CD4-positive, alpha-beta T cell treated with Interferon gamma for 1 hour (primary cell): ENCODE data around the gene TP53AIP1.

Source experiments
- DNase-seq: peaks from one replicate; pipeline ENCODE4 v3.0.0-alpha.2; 2020

TP53AIP1 gene

GRCh38 chr11:128904656-128905344 is 37.9 kb downstream of the TP53AIP1 start:
- peak; percentile 30 for DNase-seq

GRCh38 chr11:128904303-128904655 is 38.4 kb downstream of the TP53AIP1 start:
- DNase-seq = no peak

- no peak for DNase-seq
Observed at GRCh38 chr11:128903248-128904061, 39.2 kb downstream of the TP53AIP1 start.

DNA sequence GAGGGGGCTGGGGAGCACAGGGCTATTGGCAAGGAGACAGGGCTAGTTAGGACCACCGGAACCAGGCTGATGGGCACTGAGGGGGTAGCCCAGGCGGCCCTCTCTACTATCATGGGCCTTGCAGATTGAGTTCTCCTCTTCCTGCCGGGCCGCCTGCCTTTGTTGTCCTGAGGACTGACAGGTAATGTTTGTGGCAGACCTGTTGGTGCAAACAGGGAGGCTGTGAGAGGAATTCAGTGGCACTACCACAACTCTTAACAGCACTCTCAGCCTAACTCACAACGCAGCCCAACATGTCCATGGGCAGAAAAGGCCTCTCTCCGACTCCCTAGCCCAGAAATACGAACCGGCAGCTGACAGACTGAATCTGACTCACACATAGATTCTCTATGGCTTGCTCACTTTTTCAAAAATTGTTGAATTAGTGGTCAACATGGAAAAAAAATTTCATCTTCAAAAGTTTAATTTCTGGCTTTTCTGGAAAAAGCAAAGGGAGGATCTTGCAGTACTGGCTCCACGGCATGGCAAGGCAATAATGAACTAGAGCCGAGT is 40.1 kb downstream of the TP53AIP1 start:
- no peak for DNase-seq

GRCh38 chr11:128901653-128902514 is 40.8 kb downstream of the TP53AIP1 start:
- no peak for DNase-seq

- no peak for DNase-seq
Observed at GRCh38 chr11:128900468-128900867, 42.2 kb downstream of the TP53AIP1 start.

GRCh38 chr11:128898580-128899344 is 43.9 kb downstream of the TP53AIP1 start:
- DNase-seq = no peak

DNA sequence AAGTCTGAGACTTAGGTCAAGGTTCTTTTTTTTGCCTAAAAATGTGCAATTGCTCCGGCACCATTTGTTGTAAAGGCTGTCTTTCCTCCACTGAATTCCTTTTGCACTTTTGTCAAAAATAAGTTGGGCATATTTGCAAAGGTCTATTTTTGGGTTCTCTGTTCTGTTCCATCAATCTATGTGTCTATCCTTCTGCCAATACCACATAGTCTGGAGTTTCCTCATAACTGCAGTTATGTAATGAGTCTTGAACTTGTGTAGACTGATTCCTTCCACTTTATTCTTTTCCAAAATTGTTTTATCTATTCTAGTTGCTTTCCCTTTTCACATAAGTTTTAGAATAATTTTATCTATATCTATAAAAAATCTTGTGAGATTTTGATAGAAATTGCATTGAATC is 44.8 kb downstream of the TP53AIP1 start:
- DNase-seq = no peak

DNA sequence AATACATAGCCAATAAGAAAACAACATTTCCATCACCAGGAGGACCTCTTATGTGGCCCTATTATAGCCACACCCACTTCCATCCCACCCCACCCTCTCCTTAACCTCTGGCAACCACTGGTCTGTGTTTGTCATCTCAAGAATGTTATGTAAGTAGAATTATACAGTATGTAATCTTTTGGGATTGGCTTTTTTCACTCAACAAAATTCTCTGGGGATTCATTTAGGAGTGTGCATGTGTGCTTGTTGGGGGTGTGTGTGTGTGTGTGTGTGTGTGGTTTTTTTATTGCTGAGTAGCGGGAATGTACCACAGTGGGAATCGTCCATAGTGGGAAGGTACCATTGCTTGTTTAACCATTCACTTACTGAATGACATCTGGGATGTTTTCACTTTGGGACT is 46.3 kb downstream of the TP53AIP1 start:
- DNase-seq = no peak

- no peak for DNase-seq
Observed at GRCh38 chr11:128895526-128895925, 47.1 kb downstream of the TP53AIP1 start.

- DNase-seq = no peak
Observed at GRCh38 chr11:128894685-128895084, 48.0 kb downstream of the TP53AIP1 start.

DNA sequence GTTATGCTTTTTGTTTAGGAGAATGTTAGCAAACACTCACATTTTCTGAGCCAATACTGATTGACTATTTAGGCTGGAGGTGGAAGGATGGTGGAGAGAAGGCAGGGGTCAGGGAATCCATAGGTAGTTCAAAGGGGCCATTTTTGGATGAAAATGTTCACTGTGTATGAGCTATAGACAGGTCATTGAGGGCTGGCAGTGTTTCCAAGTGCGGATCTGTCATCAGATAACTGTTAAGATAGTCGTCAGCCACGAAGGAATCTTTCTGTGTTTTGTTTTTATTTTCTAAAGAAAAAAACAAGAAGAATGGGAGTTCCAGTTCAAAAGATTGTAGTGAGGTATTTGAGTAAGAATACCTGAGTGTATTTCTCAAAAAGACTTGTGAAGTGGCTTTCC is 48.4 kb downstream of the TP53AIP1 start:
- DNase-seq = no peak

- no peak for DNase-seq
Observed at GRCh38 chr11:128893578-128894285, 48.9 kb downstream of the TP53AIP1 start.

DNA sequence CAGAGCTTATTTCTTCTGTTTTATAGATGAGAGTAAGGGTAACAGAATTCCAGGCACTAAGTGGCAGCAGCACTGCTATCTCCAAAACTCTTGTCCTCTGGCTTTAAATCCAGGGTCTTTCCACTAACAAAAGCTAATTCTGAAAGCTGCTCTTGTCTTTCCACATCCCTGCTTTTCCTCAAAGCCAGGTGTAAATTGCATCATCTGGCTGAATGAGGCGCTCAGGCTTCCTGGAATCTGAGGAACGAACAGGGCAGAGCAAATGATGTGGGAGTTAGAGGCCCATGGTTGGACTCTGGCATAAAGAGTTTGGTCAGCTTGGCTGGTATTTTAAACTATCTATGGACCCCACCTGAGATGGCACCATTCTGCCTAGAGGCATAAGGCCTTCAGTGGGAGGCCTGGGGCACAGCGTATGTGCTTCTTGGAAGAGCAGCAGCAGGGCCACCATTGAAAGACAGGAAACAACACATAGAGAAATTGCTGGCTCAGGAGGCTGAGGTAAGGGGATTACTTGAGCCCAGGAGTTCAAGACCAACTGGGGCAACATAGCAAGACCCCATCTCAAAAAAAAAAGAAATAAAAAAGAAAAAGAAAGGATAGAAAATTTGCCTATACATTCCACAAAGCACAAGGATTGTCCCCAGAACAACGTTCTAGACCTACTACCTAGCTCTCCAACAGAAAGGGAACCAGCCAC is 49.7 kb downstream of the TP53AIP1 start:
- no peak for DNase-seq

DNA sequence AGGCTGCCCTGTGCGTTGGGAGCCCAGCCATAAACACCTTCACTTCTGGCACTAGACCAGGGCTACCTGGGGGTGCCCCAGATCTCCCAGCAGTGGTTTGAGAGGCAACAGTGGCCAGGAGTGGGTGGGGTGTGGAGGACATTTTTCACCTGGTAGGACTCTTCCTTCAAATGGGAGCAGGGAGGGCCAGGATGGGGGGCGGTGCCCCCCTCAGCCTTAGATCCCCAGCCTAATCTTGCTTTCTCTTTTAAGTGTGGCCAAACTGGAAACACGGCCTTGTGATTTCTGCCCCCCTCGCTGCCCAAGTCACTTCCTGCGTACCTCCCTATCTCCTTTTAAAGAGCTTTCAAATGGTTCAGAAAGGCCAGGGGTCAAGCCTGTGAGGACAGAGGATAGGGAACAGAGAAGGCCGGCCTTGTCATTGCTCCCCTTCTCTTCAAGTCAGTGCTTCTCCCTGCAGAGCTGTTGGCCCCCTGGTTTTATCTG is 50.7 kb downstream of the TP53AIP1 start:
- no peak for DNase-seq

DNA sequence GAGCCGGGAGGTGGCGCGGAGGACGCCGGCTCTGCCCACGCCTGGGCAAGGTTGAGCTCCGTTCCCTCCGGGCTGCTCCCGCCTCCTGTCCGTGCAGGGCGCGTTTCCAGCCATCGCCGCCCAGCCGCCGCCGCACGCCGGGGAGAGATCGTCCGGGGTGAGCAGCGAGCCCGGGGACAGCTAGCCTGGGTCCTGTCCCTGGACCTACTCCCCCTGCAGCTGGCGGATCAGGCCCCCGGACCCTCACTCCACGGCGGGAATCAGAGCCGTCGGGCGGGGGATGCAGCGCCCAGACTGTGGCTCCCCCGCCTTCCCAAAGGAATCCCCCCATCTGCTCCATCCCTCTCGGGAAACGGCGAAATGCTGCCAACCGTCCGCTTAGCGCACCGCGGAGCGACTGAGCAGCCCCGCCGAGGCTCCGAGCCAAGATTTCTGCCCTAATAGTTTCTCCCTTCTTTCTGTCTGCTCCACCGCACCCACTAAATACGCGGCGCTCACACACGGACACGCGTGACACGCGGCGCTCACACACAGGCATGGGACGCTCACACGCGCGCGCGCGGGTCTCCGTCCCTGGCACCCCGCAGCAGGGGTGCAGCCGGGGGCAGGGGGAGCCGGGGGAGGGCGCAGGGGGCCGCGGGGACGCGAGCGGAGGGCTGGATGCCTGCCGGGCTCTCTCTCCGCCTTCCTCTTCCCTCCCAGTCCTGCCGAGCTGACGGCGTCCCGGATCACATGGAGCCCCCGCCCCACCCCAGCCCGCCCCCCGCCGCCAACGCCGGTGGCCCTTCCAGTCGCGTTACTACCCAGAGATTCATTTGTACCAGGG is 51.9 kb downstream of the TP53AIP1 start, which contains the start of gene KCNJ5:
KCNJ5 (plus strand) TSS at position 814 of the 826 bp plus-strand sequence. CDS start 19,918 bp downstream, outside the sequence.
- no peak for DNase-seq

DNA sequence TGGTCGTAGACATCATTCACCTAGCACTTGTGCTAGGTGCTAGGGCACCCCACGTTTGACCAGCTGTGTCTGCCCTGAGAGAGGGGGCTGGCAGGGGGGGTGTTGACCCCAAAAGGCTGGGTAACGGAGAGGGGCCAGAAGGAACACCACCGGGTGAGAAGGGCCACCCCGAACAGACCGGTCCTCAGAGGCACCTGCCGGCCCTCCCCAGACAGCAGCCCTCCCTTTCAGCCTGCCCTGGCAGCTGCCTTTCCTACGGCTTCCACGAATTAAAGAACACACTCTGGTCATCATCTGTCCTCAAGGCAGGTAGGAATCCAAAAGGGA is 52.5 kb downstream of the TP53AIP1 start:
- DNase-seq = no peak

- DNase-seq = no peak
Observed at GRCh38 chr11:128889657-128890213, 52.9 kb downstream of the TP53AIP1 start.
